AG10803 (cell line): ENCODE data around the gene ARHGEF9.
A peak's percentile ranks its signal among the peaks of the same experiment; 100 is the strongest.
"Not testable (repeated sequence)": the region's sequence is repeated elsewhere in the genome, so short reads cannot be mapped to it uniquely, and the experiment has no call there.

Experiments
- DNase-seq: peaks from one replicate; pipeline ENCODE4 v3.0.0; 2010; ENCODE audit warnings: low read depth
- H3K4me3 ChIP-seq: 2 replicates; pipeline ENCODE4 v1.5.1; 2011; ENCODE audit warnings: mild to moderate bottlenecking, low read length, control low read depth
- TF ChIP-seq, protein P1 (sequence below): conservative IDR thresholded peaks from 2 replicates; pipeline ENCODE4 v1.5.1; 2011; ENCODE audit warnings: mild to moderate bottlenecking, low read length, control low read depth, inconsistent platforms

The ARHGEF9 gene

DNA sequence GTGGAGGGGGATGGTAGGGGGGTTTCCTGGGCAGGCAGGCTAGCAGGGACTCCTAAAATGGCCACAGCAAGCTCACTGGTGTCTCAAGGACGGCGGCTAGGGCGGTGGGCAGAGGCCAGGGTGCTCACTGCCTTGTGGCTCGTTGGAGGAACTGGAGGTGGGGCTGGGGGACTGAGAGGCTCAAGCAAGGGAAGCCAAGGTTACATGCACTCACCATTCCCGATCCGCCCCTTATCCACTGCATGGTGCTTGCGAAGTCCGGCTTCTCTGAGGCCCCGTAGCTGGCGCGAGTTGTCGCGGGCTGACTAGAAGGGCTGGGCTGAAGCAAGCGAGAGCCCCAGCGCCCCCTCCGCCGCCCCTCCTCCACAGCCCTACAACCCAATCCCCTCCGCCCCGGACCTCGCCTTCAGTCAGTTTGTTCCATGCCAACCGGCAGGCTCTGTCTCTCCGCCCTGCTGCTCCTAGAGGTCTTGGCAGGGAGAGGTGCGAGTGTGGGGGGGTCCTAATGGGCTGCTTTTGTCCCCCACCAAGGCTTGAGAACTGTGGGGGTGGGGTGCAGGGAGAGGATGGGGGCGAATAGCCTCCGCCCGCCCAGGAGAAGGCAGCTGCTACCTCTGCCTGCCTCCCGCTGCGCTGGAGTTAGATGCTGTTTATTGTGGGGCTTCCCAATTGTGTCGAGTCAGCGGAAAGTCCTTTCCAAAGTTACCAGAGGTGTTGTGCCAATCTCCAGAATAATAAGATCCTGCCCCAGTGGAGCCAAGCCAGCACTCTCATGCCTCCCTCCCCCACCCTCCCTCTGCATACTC, at the start of gene ARHGEF9:
TSS of gene ARHGEF9 (minus strand) at position 313 of the 806 bp plus-strand sequence. CDS start at position 244, 69 bp downstream.
- TF ChIP-seq, protein P1, sequence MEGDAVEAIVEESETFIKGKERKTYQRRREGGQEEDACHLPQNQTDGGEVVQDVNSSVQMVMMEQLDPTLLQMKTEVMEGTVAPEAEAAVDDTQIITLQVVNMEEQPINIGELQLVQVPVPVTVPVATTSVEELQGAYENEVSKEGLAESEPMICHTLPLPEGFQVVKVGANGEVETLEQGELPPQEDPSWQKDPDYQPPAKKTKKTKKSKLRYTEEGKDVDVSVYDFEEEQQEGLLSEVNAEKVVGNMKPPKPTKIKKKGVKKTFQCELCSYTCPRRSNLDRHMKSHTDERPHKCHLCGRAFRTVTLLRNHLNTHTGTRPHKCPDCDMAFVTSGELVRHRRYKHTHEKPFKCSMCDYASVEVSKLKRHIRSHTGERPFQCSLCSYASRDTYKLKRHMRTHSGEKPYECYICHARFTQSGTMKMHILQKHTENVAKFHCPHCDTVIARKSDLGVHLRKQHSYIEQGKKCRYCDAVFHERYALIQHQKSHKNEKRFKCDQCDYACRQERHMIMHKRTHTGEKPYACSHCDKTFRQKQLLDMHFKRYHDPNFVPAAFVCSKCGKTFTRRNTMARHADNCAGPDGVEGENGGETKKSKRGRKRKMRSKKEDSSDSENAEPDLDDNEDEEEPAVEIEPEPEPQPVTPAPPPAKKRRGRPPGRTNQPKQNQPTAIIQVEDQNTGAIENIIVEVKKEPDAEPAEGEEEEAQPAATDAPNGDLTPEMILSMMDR: no peak
- peak within 1 kb of the TSS; percentile 45 for H3K4me3 ChIP-seq
- peak; percentile 3 for DNase-seq

DNA sequence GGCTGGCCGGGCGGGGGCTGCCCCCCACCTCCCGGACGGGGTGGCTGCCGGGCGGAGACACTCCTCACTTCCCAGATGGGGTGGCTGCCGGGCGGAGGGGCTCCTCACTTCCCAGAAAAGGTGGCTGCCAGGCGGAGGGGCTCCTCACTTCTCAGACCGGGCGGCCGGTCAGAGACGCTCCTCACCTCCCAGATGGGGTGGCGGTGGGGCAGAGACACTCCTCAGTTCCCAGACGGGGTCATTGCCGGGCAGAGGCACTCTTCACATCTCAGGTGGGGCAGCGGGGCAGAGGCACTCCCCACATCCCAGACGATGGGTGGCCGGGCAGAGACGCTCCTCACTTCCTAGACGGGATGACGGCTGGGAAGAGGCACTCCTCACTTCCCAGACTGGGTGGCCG, 40.4 kb upstream of the ARHGEF9 start:
- not testable (repeated sequence) for DNase-seq, H3K4me3 ChIP-seq

DNA sequence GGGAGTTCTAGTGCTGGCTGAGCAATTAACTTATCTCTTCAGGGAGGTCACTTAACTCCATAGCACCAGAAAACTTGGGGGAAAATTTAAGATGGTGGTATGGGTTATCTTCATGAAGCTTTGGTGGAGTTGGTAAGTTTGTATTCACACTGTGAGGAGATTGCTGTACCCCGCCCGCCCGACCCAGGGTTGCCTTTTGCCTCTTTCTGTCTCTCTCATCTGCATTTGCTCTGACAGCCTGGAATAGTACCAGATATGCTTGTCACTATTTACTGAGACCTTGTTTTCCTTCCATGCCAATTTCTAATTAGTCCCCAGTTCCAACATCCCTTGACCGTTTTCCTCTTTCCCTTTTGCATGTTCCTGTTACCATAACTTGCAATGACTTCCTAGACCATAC, 33.1 kb upstream of the ARHGEF9 start:
- TF ChIP-seq, protein P1: no peak
- H3K4me3 ChIP-seq: no peak overlapping the region
- DNase-seq: no peak

DNA sequence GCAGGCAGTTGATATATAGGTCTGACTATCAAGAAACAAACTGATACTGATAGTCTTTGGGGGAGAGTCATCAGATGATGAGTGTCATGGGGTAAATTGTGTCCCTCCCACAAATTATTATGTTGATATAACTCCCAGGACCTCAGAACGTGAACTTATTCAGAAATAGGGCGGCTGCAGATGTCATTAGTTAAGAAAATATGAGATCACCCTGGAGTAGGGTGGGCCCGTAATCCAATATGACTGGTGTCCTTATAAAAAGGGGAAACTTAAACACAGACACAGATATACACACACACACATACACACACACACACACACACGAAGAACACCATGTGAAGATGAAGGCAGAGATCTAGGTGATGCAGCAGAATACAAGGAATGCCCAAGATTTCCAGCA, 32.7 kb upstream of the ARHGEF9 start:
- no peak overlapping the region for H3K4me3 ChIP-seq
- TF ChIP-seq, protein P1: no peak
- no peak for DNase-seq

DNA sequence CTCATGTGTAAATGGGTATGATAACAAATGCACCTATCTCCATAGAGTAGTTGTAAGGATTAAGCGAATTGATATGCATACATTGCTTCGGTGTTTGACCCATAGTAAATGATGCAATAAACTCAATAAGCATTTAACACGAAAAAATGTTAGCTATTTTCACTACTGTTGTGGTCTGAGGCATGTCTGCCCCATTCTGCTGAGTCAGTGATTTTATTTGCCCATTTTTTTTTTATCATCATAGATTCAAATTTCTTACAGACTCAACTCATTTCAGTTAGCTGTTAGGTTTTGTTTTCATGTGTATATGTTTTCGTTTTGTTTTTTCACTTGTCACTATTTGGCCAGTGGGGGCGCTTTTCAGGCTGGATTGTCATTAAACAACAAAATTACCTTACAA, 27.8 kb upstream of the ARHGEF9 start:
- TF ChIP-seq, protein P1: no peak
- H3K4me3 ChIP-seq: no peak overlapping the region
- no peak for DNase-seq

DNA sequence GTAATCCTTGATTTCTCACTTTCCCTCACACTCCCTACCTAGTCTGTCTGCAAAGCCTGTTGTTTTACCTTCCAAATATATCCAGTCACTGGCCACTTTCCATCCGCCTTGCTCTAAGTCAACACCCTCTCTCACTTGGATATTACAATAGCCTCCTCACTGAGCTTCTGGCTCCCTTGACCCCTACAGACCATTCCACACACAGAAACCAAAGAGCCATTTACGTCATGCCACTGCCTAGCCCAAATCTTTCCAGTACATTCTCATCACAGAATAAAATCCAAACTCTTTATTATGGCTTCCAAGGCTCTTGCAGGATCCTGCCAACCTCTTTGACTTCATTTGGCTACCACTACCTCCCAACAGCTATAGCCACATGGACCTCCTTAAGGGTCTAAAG, 25.7 kb upstream of the ARHGEF9 start:
- no peak for DNase-seq
- TF ChIP-seq, protein P1: no peak
- H3K4me3 ChIP-seq: no peak overlapping the region

DNA sequence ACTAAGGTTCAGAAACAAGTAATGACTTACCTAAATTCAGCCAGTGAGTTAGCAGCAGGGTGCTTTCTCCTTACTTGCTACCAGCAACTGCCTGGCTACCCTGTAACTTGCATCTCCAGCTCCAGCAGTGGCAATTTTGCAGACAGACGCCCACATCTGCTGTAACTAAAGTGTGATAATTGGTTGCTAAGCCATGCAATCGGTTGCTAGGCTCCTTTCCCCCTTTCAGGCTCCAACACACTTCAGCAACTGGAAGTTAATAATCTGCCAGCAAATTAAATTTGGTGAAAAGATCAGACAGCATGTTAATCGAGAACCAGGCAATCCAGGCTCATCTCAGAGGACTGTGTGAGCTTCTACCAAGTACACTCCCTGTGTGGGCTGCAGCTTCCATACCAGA, 24.2 kb upstream of the ARHGEF9 start:
- DNase-seq: no peak
- TF ChIP-seq, protein P1: no peak
- no peak overlapping the region for H3K4me3 ChIP-seq

DNA sequence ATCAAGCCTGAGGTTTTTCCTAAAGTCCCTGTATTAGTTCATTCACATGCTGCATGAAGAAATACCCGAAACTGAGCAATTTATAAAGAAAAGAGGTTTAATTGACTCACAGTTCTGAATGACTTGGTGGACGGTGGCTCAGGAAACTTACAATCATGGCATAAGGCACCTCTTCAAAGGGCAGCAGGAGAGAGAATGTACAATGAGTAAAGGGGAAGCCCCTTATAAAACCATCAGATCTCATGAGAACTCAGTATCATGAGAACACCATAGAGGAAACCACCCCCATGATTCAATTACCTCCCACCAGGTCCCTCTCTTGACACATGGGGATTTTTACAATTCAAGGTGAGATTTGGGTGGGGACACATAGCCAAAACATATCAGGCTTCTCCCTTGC, 10.4 kb upstream of the ARHGEF9 start:
- not testable (repeated sequence) for DNase-seq, H3K4me3 ChIP-seq
